Measurements from ENCODE around the gene FOXP3.

GRCh38 chrX:49286581-49286980 is 22.1 kb upstream of the FOXP3 start:
- no peak for TF ChIP-seq POLR2AphosphoS5 (IDR thresholded peaks at IDR 0.05; ENCODE audit: low read depth, low read length)
- TF ChIP-seq TAF1 (IDR thresholded peaks at IDR 0.05; ENCODE audit: borderline replicate concordance, low read depth, low read length): no peak
